HEK293 (cell line): ENCODE data around the gene RNASET2.

Experiments
- CTCF ChIA-PET: fragments of 350-600 bp; formaldehyde crosslinking; extraction: SDS; loops from one replicate; lab custom pipeline; 2021; ENCODE audit warnings: antibody characterized with exemption; lab: Yijun Ruan, JAX
- POLR2A ChIA-PET: fragments of 300-600 bp; formaldehyde crosslinking; extraction: SDS; loops from one replicate; lab custom pipeline; 2020; ENCODE audit warnings: antibody characterized with exemption, inconsistent platforms; lab: Yijun Ruan, JAX
- H3K27ac ChIP-seq: fragments of 200-500 bp; sonication (Bioruptor generic); 2 replicates; pipeline ENCODE4 v1.5.1; 2014; ENCODE audit warnings: low read depth, low read length, control low read depth, inconsistent platforms; ENCODE audit errors: extremely low read depth
- H3K36me3 ChIP-seq, 2 experiments: fragments of 200-500 bp in 1 of 2; sonication (Bioruptor generic) in 1 of 2; 1 replicate in 1 of 2; 2 replicates in 1 of 2; pipeline ENCODE4 v1.5.1; 2014 to 2017; ENCODE audit warnings: inconsistent platforms in 2 of 2, low read length in 2 of 2; ENCODE audit not compliant: control insufficient read depth in 2 of 2, insufficient read depth in 1 of 2
- H3K4me1 ChIP-seq: fragments of 200-500 bp; sonication (Bioruptor generic); 2 replicates; pipeline ENCODE4 v1.5.1; 2014; ENCODE audit warnings: mild to moderate bottlenecking, low read length, inconsistent platforms; ENCODE audit not compliant: control insufficient read depth, insufficient read depth
- H3K4me3 ChIP-seq: 2 replicates; pipeline ENCODE4 v1.5.1; 2011; ENCODE audit warnings: low read depth, mild to moderate bottlenecking, control low read depth, low read length, moderate library complexity
- H3K9me3 ChIP-seq: fragments of 200-500 bp; sonication (Bioruptor generic); 2 replicates; pipeline ENCODE4 v1.5.1; 2014; ENCODE audit warnings: low read depth, low read length, inconsistent platforms; ENCODE audit not compliant: control insufficient read depth, insufficient read depth
- GLIS1 ChIP-seq: fragments of 450-650 bp; formaldehyde crosslinking; IDR thresholded peaks from 2 replicates; pipeline ENCODE4 v1.5.1; 2016; ENCODE audit warnings: missing biosample characterization, missing genetic modification characterization
- HOXA7 ChIP-seq: sonication (generic); formaldehyde crosslinking; IDR thresholded peaks from 2 replicates; pipeline ENCODE4 v1.8.1; 2022; ENCODE audit warnings: missing genetic modification reagents, borderline replicate concordance
- KLF1 ChIP-seq: fragments of 450-650 bp; formaldehyde crosslinking; IDR thresholded peaks from 2 replicates; pipeline ENCODE4 v1.5.1; 2016; ENCODE audit warnings: missing biosample characterization, missing genetic modification characterization
- KLF8 ChIP-seq: fragments of 450-650 bp; formaldehyde crosslinking; IDR thresholded peaks from 2 replicates; pipeline ENCODE4 v1.5.1; 2016; ENCODE audit warnings: missing biosample characterization, missing genetic modification characterization
- PRDM2 ChIP-seq: fragments of 450-650 bp; formaldehyde crosslinking; IDR thresholded peaks from 2 replicates; pipeline ENCODE4 v1.5.1; 2016; ENCODE audit warnings: missing biosample characterization, missing genetic modification characterization, borderline replicate concordance
- REPIN1 ChIP-seq: fragments of 450-650 bp; formaldehyde crosslinking; IDR thresholded peaks from 2 replicates; pipeline ENCODE4 v1.5.1; 2017; ENCODE audit warnings: missing biosample characterization, missing genetic modification characterization, low read depth
- SCRT1 ChIP-seq: fragments of 450-650 bp; formaldehyde crosslinking; IDR thresholded peaks from 2 replicates; pipeline ENCODE4 v1.5.1; 2016; ENCODE audit warnings: missing biosample characterization, missing genetic modification characterization, borderline replicate concordance
- ZEB2 ChIP-seq: fragments of 450-650 bp; formaldehyde crosslinking; IDR thresholded peaks from 2 replicates; pipeline ENCODE4 v1.5.1; 2016; ENCODE audit warnings: missing biosample characterization, missing genetic modification characterization
- ZFP41 ChIP-seq: fragments of 450-650 bp; formaldehyde crosslinking; IDR thresholded peaks from 2 replicates; pipeline ENCODE4 v1.5.1; 2016; ENCODE audit warnings: missing biosample characterization, missing genetic modification characterization, borderline replicate concordance
- ZNF132 ChIP-seq: fragments of 450-650 bp; formaldehyde crosslinking; IDR thresholded peaks from 2 replicates; pipeline ENCODE4 v1.5.1; 2017; ENCODE audit warnings: missing biosample characterization, missing genetic modification characterization, borderline replicate concordance
- ZNF266 ChIP-seq: fragments of 450-650 bp; formaldehyde crosslinking; IDR thresholded peaks from 2 replicates; pipeline ENCODE4 v1.5.1; 2016; ENCODE audit warnings: missing biosample characterization, missing genetic modification characterization, low read depth
- ZNF280D ChIP-seq: fragments of 450-650 bp; formaldehyde crosslinking; IDR thresholded peaks from 2 replicates; pipeline ENCODE4 v1.5.1; 2016; ENCODE audit warnings: missing biosample characterization, missing genetic modification characterization
- ZNF391 ChIP-seq: fragments of 450-650 bp; formaldehyde crosslinking; IDR thresholded peaks from 2 replicates; pipeline ENCODE4 v1.5.1; 2016; ENCODE audit warnings: low read depth, missing biosample characterization, missing genetic modification characterization, borderline replicate concordance
- ZNF398 ChIP-seq: fragments of 450-650 bp; formaldehyde crosslinking; IDR thresholded peaks from 2 replicates; pipeline ENCODE4 v1.5.1; 2017; ENCODE audit warnings: missing biosample characterization, missing genetic modification characterization
- ZNF521 ChIP-seq: fragments of 450-650 bp; formaldehyde crosslinking; IDR thresholded peaks from 2 replicates; pipeline ENCODE4 v1.5.1; 2017; ENCODE audit warnings: missing biosample characterization, mild to moderate bottlenecking, missing genetic modification characterization
- ZNF560 ChIP-seq: fragments of 450-650 bp; formaldehyde crosslinking; IDR thresholded peaks from 2 replicates; pipeline ENCODE4 v1.5.1; 2017; ENCODE audit warnings: missing biosample characterization, missing genetic modification characterization, borderline replicate concordance
- ZNF677 ChIP-seq: fragments of 450-650 bp; IDR thresholded peaks from 2 replicates; pipeline ENCODE4 v1.5.0; 2018; ENCODE audit warnings: missing biosample characterization, mild to moderate bottlenecking, missing genetic modification characterization, moderate library complexity
- ZNF692 ChIP-seq: fragments of 450-650 bp; formaldehyde crosslinking; IDR thresholded peaks from 2 replicates; pipeline ENCODE4 v1.5.1; 2016; ENCODE audit warnings: missing biosample characterization, missing genetic modification characterization
- ZNF707 ChIP-seq: fragments of 450-650 bp; formaldehyde crosslinking; IDR thresholded peaks from 2 replicates; pipeline ENCODE4 v1.5.1; 2016; ENCODE audit warnings: missing biosample characterization, missing genetic modification characterization
- ZNF76 ChIP-seq: fragments of 450-650 bp; formaldehyde crosslinking; IDR thresholded peaks from 2 replicates; pipeline ENCODE4; 2016; ENCODE audit warnings: low read depth, missing biosample characterization, missing genetic modification characterization, borderline replicate concordance

The RNASET2 gene

GRCh38 chr6:166952121-166952520, 4.2 kb downstream of the RNASET2 start:
- peaks cover 0 to 30% of the 10 kb centered on the region in 2 experiments; a peak in 2 of 3 replicates for H3K36me3 ChIP-seq
- ChIA-PET CTCF (interaction anchor here (0.6 to 2.3 kb wide), 19 partner anchors 15 to 656 kb away, joined by 3 to 26 read pairs (median 3); no protein-coding TSS in a partner anchor), POLR2A (interaction anchor here (1.4 to 1.7 kb wide), 2 partner anchors 47 to 165 kb away, joined by 3 to 6 read pairs; partner anchors contain the start of gene CEP43)
- H3K4me1 ChIP-seq: peaks cover 5% of the 10 kb centered on the region; the same call in 1 of the 2 replicates
- H3K9me3 ChIP-seq: no peaks in the 10 kb centered on the region
- TF ChIP-seq GLIS1 (tag by site-specific recombination) (0 out of 2 replicates have a peak, but pooled peaks have one; percentile 16), ZNF391 (no peak)
- H3K4me3 ChIP-seq: no peak overlapping the region
- no peak overlapping the region for H3K27ac ChIP-seq

- H3K27ac ChIP-seq: no peak overlapping the region
- peaks cover under 1% of the 10 kb centered on the region; the same call in 1 of the 2 replicates for H3K4me1 ChIP-seq
- no peak for TF ChIP-seq ZNF677
- TF ChIP-seq ZNF398 (tag by site-specific recombination): no peak
- TF ChIP-seq KLF1: no peak
- TF ChIP-seq ZNF266 (tag by site-specific recombination): no peak
- TF ChIP-seq ZNF132 (tag by site-specific recombination): no peak
- TF ChIP-seq PRDM2: no peak
- TF ChIP-seq KLF8 (tag by site-specific recombination): no peak
- TF ChIP-seq ZNF280D: no peak
- TF ChIP-seq ZNF560 (tag by site-specific recombination): no peak
- TF ChIP-seq HOXA7: no peak
- TF ChIP-seq SCRT1 (tag by site-specific recombination): no peak
- TF ChIP-seq ZNF692 (tag by site-specific recombination): no peak
- TF ChIP-seq ZFP41 (tag by site-specific recombination): no peak
- no peak for TF ChIP-seq ZNF76 (tag by site-specific recombination)
- TF ChIP-seq REPIN1 (tag by site-specific recombination): no peak
- no peak for TF ChIP-seq ZNF707 (tag by site-specific recombination)
- TF ChIP-seq ZNF521: no peak
- no peak for TF ChIP-seq ZEB2 (tag by site-specific recombination)
- TF ChIP-seq, all 188 proteins: peak for 0
- Histone ChIP-seq H3K4me3 (no peak overlapping the region), H3K9me3 (no peaks in the 10 kb centered on the region), H3K36me3 (peaks cover 0 to 35% of the 10 kb centered on the region in 2 experiments; a peak in 2 of 3 replicates)
- ChIA-PET POLR2A (interaction anchor here (1.4 to 1.7 kb wide), 2 partner anchors 48 to 165 kb away, joined by 3 to 6 read pairs; partner anchors contain the start of gene CEP43), CTCF (interaction anchor here (0.6 to 2.3 kb wide), 33 partner anchors 13 to 1053 kb away, joined by 3 to 26 read pairs (median 4); no protein-coding TSS in a partner anchor)
Measured at GRCh38 chr6:166951670-166952060, 4.7 kb downstream of the RNASET2 start.
